ENCODE results near the gene WNT11.

WNT11 gene

DNA sequence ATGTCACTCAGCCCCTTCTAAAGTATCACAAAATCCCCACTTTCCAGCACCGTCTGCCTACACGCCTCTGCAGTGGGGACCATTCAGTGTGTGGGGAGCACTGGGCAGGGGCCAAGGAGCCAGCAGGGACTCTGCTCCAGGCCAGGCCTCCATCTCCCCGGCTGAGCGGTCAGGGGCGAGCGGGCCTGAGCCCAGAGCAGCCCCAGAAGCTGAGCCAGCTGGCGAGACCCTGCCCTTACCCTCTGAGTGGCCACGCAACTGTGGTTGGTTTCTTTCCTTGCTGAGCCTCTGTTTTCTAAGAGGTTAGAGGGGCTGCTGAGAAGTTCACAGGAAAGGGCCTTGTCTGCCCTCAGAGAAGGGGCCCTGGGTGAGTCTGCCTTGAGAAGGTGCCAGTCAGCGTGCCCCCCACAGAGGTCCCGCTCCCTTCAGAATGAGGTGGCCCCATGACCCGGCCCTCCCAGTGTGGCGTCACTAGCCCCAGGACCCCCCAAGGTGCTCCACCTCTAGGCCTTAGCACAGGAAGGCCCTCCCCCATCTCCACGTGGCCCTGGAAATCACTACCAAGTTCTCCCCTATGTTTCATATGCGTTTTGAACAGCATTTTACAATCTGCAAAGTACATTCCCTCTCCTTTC, 46.9 kb downstream of the WNT11 start:
- TF ChIP-seq, protein P1, sequence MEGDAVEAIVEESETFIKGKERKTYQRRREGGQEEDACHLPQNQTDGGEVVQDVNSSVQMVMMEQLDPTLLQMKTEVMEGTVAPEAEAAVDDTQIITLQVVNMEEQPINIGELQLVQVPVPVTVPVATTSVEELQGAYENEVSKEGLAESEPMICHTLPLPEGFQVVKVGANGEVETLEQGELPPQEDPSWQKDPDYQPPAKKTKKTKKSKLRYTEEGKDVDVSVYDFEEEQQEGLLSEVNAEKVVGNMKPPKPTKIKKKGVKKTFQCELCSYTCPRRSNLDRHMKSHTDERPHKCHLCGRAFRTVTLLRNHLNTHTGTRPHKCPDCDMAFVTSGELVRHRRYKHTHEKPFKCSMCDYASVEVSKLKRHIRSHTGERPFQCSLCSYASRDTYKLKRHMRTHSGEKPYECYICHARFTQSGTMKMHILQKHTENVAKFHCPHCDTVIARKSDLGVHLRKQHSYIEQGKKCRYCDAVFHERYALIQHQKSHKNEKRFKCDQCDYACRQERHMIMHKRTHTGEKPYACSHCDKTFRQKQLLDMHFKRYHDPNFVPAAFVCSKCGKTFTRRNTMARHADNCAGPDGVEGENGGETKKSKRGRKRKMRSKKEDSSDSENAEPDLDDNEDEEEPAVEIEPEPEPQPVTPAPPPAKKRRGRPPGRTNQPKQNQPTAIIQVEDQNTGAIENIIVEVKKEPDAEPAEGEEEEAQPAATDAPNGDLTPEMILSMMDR (IDR thresholded peaks at IDR 0.05), result no peak
- DNase-seq (ENCODE audit: low spot score), result no peak
- no peak overlapping the region for H3K4me3 ChIP-seq
- H3K27ac ChIP-seq, result no peak overlapping the region

DNA sequence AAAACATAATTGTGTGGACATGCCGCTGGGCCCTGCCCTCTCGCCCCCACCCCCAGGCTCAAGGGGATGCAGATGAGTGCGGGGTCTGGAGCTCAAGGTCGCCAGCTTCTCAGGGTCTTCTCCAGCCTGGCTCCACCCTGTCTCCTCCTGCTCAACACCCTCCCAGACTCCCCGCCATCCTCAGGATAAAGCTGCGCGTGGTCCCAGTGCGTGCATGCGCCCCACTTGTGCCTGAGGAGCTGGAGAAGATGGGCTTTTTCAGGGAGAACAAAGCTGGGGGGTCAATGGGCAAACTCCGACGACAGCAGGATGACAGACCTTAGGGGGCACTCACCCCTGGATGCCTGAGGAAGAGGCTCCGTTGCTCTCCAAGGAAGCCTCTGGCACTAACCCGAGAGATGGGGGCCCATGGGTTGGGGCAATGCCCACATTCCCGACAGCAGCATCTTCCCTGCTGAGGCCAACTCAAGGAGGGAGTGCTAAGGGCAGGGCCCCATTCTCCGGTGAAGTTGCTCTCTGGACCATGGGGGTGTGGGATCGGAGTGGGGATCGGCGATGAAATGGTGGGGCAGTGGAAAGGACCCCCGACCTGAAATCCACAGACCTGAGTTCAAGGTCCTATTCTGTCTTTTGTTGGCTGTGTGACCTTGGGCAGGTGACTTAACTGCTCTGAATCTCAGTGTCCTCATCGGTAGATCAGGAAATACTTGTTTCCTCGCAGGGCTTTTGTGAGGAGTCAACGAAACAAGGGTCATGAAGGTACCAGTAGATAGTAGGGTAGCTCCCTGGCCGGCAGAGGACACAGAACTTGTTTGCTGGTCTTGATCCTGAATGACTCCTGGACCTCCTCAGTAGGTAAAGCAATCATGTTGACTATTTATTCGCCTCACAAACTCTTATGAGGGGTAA, 47.7 kb downstream of the WNT11 start:
- no peak overlapping the region for H3K4me3 ChIP-seq
- TF ChIP-seq, protein P1 (IDR thresholded peaks at IDR 0.05), result no peak
- no peak overlapping the region for H3K27ac ChIP-seq
- DNase-seq (ENCODE audit: low spot score), result no peak

DNA sequence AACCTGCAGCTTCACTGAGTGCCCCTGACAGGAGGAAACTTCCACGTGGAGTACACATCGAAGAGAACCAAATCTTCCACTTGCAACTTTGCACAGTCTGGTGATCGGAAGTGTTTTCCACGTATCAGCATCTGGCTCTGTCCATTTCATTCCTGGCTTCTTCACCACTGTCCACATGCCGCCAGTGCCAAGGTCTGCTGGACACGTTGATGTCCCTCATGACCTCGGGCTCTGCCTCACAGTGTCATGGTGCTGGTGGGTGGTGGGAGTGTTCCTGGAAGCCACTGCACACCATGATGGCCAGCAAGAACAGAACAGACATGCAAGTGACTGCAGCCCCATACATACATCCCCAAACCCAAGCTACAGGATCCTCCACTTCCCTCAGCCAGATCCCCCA, 48.4 kb downstream of the WNT11 start:
- DNase-seq (ENCODE audit: low spot score), result no peak
- Histone ChIP-seq H3K4me3 (no peak overlapping the region), H3K27ac (no peak overlapping the region)
- TF ChIP-seq, protein P1 (IDR thresholded peaks at IDR 0.05), result no peak

DNA sequence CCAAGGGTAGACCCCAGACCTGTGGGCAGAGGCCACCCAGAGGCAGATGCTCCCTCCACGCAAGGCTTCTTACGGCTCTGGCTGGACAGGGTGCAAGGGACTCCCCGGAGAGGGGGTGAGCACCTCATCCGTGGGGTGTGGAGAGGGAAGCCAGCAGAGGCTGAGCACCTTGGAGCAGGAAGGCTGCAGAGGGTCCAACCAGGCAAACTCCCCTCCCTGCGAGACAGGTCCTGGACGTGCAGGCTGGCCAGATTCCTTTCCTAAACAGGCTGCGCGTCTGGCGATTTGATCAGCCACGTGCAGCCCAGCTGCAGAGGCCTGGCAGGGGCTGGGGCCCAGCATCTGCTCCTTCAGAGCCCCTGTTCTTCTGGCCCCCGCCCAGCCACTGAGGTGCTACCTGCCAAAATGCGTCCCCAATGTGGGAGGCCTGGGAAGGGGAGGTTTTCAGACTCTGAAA, 49.3 kb downstream of the WNT11 start:
- DNase-seq (ENCODE audit: low spot score), result no peak
- Histone ChIP-seq H3K27ac (no peak overlapping the region), H3K4me3 (no peak overlapping the region)
- TF ChIP-seq, protein P1 (IDR thresholded peaks at IDR 0.05), result no peak

DNA sequence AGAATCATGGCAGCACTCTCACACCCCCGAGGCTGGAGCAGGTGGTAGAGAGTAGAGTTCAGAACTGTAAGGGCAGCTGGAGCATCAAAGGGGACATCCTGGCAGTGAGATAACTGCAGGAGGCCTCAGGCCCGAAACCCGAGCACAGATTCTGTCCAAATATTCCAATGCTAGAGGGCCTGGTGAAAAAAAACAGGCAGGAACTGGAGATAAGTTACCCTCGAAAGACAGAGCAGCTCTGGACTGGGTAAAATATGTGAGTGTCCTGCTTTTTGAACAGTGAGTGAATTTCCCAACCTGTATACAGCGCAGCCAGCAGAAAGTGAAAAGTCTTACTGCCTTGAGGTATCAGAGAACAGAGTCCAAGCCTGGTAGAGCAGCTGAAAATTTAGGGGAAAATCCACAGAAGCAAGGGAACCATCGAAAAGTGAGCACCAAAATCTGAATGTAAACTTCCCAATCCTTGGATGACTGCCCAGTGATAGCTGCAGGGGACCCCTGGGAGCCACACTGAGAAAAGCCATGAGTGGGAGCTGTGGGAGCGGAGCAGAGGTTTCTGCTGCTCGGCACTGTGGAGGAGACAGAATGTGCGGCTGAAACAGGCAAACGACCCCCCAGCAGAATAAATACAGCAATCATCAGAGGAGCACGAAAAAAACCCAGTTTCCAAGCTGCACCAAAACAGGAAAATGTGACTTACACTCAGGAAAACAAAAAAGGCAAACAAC, 50.6 kb downstream of the WNT11 start:
- H3K27ac ChIP-seq, result no peak overlapping the region
- DNase-seq (ENCODE audit: low spot score), result no peak
- H3K4me3 ChIP-seq, result no peak overlapping the region
- TF ChIP-seq, protein P1 (IDR thresholded peaks at IDR 0.05), result no peak

DNA sequence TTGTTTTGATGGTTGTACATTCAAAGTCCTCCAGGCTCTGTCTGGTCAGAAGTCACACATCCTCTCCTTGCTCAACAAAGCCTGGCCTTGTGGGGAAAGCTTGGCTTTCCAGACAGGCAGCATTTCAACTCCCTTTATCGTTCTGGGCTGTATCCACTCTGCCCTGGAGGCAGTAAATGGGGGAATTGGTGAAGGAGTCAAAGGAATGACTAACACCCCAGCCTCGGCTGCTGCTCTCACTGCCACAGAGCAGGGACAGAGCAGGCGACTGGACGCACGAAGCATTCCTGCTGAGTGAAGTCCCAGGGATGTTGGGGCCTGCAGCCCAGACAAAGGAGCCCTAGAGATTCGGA, 52.8 kb downstream of the WNT11 start:
- TF ChIP-seq, protein P1 (IDR thresholded peaks at IDR 0.05), result no peak
- DNase-seq (ENCODE audit: low spot score), result no peak
- Histone ChIP-seq H3K27ac (peak overlapping the region in 1 of 2 donors; percentile 2), H3K4me3 (no peak overlapping the region)
